ENCODE measurements around the gene NANOS1. TPM values are rescaled to one million over a fixed set of nuclear protein-coding genes. Genes with fewer than 3 reads are reported as not detected.

Gene NANOS1
- total and polyA plus RNA-seq, 9 of the 15 experiments (the other 6 are each of a cell fraction or from before 2014, with no cell fraction given), result 0.14 to 1.6 (median 0.83) TPM; not detected in 1

- 0 out of 2 replicates have a peak, but pooled peaks have one; percentile 13 for TF ChIP-seq HNRNPL (IDR thresholded peaks at IDR 0.05; ENCODE audit: low read depth, low read length)
- TF ChIP-seq KDM5B (IDR thresholded peaks at IDR 0.05; ENCODE audit: insufficient replicate concordance, low read depth, low read length), result peak; percentile 56
- TF ChIP-seq E2F6 (IDR thresholded peaks at IDR 0.05; ENCODE audit: borderline replicate concordance in 1 of 2, extremely low read depth in 1 of 2, insufficient read depth in 1 of 2, insufficient read length in 1 of 2, low read depth in 1 of 2, low read length in 1 of 2, poor library complexity in 1 of 2, severe bottlenecking in 1 of 2), result peak in 1 of 2 experiments; percentile 12
- 0 out of 2 replicates have a peak, but pooled peaks have one; percentile 5 for TF ChIP-seq CREB1 (IDR thresholded peaks at IDR 0.05)
- no peak for TF ChIP-seq CREB1 (CRISPR knock-in tag; IDR thresholded peaks at IDR 0.05)
- TF ChIP-seq, protein P1, sequence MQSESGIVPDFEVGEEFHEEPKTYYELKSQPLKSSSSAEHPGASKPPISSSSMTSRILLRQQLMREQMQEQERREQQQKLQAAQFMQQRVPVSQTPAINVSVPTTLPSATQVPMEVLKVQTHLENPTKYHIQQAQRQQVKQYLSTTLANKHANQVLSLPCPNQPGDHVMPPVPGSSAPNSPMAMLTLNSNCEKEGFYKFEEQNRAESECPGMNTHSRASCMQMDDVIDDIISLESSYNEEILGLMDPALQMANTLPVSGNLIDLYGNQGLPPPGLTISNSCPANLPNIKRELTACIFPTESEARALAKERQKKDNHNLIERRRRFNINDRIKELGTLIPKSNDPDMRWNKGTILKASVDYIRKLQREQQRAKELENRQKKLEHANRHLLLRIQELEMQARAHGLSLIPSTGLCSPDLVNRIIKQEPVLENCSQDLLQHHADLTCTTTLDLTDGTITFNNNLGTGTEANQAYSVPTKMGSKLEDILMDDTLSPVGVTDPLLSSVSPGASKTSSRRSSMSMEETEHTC (IDR thresholded peaks at IDR 0.05), result no peak
- peak; percentile 33; the same call in 1 of the 2 replicates for TF ChIP-seq PHF8 (IDR thresholded peaks at IDR 0.05; ENCODE audit: borderline replicate concordance, low read length)
Observed at GRCh38 chr10:119029613-119030420, at the start of gene NANOS1 (continued).
